Measurements from ENCODE around the gene ACTRT2.

Gene ACTRT2

GRCh38 chr1:3003039-3003940, 18.0 kb upstream of the ACTRT2 start:
- no peak for DNase-seq

GRCh38 chr1:3003941-3004270, 17.4 kb upstream of the ACTRT2 start:
- DNase-seq: no peak

- DNase-seq: no peak
Observed at GRCh38 chr1:3004285-3005205, 16.7 kb upstream of the ACTRT2 start.

GRCh38 chr1:3005771-3006170, 15.5 kb upstream of the ACTRT2 start:
- DNase-seq: no peak

GRCh38 chr1:3007298-3008147, 13.7 kb upstream of the ACTRT2 start:
- DNase-seq: no peak

- DNase-seq: no peak
Observed at GRCh38 chr1:3009021-3009420, 12.2 kb upstream of the ACTRT2 start.

GRCh38 chr1:3009556-3009955, 11.7 kb upstream of the ACTRT2 start:
- DNase-seq: no peak

GRCh38 chr1:3011127-3011526, 10.1 kb upstream of the ACTRT2 start:
- DNase-seq: no peak

- DNase-seq: no peak
Observed at GRCh38 chr1:3011631-3012455, 9.4 kb upstream of the ACTRT2 start.

GRCh38 chr1:3012456-3013291, 8.6 kb upstream of the ACTRT2 start:
- DNase-seq: peak in 1 of 2 donors; percentile 20

- DNase-seq: no peak
Observed at GRCh38 chr1:3013371-3014049, 7.8 kb upstream of the ACTRT2 start.

- no peak for DNase-seq
Observed at GRCh38 chr1:3014050-3014440, 7.2 kb upstream of the ACTRT2 start.

GRCh38 chr1:3014443-3015268, 6.6 kb upstream of the ACTRT2 start:
- no peak for DNase-seq

GRCh38 chr1:3015269-3015635, 6.0 kb upstream of the ACTRT2 start:
- DNase-seq: no peak

GRCh38 chr1:3015744-3016143, 5.5 kb upstream of the ACTRT2 start:
- DNase-seq: no peak

GRCh38 chr1:3016641-3017439, 4.4 kb upstream of the ACTRT2 start:
- no peak for DNase-seq

GRCh38 chr1:3017440-3018050, 3.7 kb upstream of the ACTRT2 start:
- DNase-seq: no peak

- DNase-seq: no peak
Observed at GRCh38 chr1:3018051-3018471, 3.2 kb upstream of the ACTRT2 start.

Measured in CD4-positive, alpha-beta T cell treated with Interleukin-4 for 1 hour (primary cell).